Cardiac muscle cell (in vitro differentiated cells and primary cell): ENCODE measurements around the gene GABBR2. TPM values are rescaled to one million over a fixed set of nuclear protein-coding genes. Genes with fewer than 3 reads are reported as not detected.

Experiments used
- DNase-seq, 2 donors: peaks; one replicate each; pipeline versions ENCODE4 v3.0.0 to v3.0.0-alpha.2; 2010 to 2017; ENCODE audit warnings: low read depth in 1 of 2, low spot score in 1 of 2
- H3K27ac ChIP-seq: fragments of 200-600 bp; sonication (generic); 2 replicates; pipeline ENCODE4 v1.5.1; 2016
- H3K27me3 ChIP-seq: fragments of 200-600 bp; sonication (generic); 2 replicates; pipeline ENCODE4 v1.6.0; 2016; ENCODE audit warnings: control low read depth
- H3K36me3 ChIP-seq: fragments of 200-600 bp; sonication (generic); 2 replicates; pipeline ENCODE4 v1.5.1; 2016; ENCODE audit warnings: control low read depth
- H3K4me1 ChIP-seq: fragments of 200-600 bp; sonication (generic); 2 replicates; pipeline ENCODE4 v1.8.1; 2017; ENCODE audit warnings: low read depth, mild to moderate bottlenecking, mixed run types
- H3K4me3 ChIP-seq: fragments of 200-600 bp; sonication (generic); 2 replicates; pipeline ENCODE4 v1.5.1; 2016; ENCODE audit warnings: mild to moderate bottlenecking
- H3K9me3 ChIP-seq: fragments of 200-600 bp; sonication (generic); 2 replicates; pipeline ENCODE4 v1.5.1; 2017; ENCODE audit warnings: low read depth, mild to moderate bottlenecking, control low read depth
- polyA plus RNA-seq: library from polyadenylated mRNA; unstranded; fragments of >200 nt; fragmentation: Nextera tagmentation; extraction: Ambion mirVana; gene quantifications from 2 replicates; pipeline ENCODE4 v1.2.1, GENCODE V29; 2016
- total RNA-seq: library from RNA; depleted of rRNA; stranded (reverse); fragments of >200 nt; gene quantifications from 2 replicates; pipeline ENCODE4 v1.2.3, GENCODE V29; 2016
- TF ChIP-seq, protein P1 (sequence below): IDR thresholded peaks from 2 replicates; pipeline ENCODE4 v1.5.1; 2012; ENCODE audit warnings: low read depth, mild to moderate bottlenecking, low read length

GABBR2 gene
- total and polyA plus RNA-seq, 2 experiments from 2014 or later, result 0.06 TPM; not detected in 1

DNA sequence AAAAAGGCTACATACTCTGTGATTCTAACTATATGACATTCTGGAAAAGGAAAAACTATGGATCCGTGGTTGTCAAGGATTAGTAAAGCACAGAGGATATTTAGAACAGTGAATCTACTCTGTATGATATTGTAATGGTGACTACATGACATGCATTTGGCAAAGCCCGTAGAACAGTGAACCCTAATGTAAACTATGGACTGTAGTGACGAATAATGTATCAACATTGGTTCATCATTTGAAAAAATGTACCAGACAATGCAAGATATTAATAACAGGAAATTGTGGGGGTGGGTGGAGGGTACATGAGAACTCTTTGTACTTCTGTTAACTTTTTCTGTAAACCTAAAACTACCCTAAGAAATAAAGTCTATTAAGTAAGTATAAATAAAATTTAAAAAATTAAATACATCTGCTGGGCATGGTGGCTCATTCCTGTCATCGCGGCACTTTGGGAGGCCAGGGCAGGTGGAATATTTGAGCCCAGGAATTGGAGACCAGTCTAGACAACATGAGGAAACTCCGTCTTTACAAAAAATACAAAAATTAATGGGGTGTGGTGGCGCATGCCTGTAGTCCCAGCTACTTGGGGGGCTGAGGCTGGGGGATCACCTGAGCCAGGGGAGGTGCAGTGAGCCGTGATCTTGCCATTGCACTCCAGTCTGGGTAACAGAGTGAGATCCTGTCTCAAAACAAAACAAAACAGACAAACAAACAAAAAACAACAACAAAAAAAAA lies 351.6 kb downstream of the GABBR2 start:
- Histone ChIP-seq H3K9me3 (no peaks in the 10 kb centered on the region), H3K27ac (no peak overlapping the region), H3K4me1 (no peaks in the 10 kb centered on the region), H3K4me3 (no peak overlapping the region), H3K36me3 (no peaks in the 10 kb centered on the region), H3K27me3 (no peaks in the 10 kb centered on the region)
- DNase-seq, result no peak
- TF ChIP-seq, protein P1, sequence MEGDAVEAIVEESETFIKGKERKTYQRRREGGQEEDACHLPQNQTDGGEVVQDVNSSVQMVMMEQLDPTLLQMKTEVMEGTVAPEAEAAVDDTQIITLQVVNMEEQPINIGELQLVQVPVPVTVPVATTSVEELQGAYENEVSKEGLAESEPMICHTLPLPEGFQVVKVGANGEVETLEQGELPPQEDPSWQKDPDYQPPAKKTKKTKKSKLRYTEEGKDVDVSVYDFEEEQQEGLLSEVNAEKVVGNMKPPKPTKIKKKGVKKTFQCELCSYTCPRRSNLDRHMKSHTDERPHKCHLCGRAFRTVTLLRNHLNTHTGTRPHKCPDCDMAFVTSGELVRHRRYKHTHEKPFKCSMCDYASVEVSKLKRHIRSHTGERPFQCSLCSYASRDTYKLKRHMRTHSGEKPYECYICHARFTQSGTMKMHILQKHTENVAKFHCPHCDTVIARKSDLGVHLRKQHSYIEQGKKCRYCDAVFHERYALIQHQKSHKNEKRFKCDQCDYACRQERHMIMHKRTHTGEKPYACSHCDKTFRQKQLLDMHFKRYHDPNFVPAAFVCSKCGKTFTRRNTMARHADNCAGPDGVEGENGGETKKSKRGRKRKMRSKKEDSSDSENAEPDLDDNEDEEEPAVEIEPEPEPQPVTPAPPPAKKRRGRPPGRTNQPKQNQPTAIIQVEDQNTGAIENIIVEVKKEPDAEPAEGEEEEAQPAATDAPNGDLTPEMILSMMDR, result no peak

DNA sequence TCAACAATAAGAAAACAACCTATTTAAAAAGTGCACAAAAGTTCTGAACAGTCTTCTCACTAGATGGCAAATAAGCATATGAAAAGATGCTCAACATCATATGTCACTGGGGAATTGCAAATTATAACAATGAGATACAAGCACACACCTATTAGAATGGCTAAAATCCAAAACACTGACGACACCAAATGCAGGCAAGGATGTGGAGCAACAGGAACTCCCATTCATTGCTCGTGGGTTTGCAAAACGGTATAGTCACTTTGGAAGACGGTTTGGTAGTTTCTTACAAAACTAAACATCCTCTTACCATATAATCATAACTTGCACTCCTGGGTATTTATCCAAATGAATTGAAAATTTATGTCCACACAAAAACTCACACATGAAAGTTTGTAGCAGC lies 352.4 kb downstream of the GABBR2 start:
- no peak overlapping the region for H3K4me3 ChIP-seq
- no peaks in the 10 kb centered on the region for H3K4me1 ChIP-seq
- no peaks in the 10 kb centered on the region for H3K27me3 ChIP-seq
- DNase-seq, result peak in 1 of 2 donors; percentile 27
- H3K9me3 ChIP-seq, result no peaks in the 10 kb centered on the region
- TF ChIP-seq, protein P1, result no peak
- H3K36me3 ChIP-seq, result no peaks in the 10 kb centered on the region
- no peak overlapping the region for H3K27ac ChIP-seq

DNA sequence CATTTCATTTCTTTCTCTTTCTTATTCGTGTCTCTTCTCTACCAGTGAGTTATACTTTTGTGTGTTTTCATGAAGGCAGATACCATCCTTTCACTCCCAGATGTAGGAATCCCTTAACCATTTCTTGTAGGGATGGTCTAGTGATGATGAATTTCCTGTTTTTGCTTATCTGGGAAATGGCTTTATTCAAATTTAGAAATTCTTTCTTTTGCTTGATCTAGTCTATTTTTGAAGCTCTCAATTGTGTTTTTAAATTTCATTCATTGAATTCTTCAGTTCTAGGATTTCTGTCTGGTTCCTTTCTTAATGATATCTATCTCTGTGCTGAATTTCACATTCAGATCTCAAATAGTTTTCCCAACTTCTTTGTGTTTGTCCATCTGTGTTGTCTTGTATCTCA lies 357.4 kb downstream of the GABBR2 start:
- H3K36me3 ChIP-seq, result no peaks in the 10 kb centered on the region
- no peaks in the 10 kb centered on the region for H3K4me1 ChIP-seq
- H3K27me3 ChIP-seq, result no peaks in the 10 kb centered on the region
- H3K27ac ChIP-seq, result no peak overlapping the region
- H3K9me3 ChIP-seq, result no peaks in the 10 kb centered on the region
- TF ChIP-seq, protein P1, result no peak
- H3K4me3 ChIP-seq, result no peak overlapping the region
- DNase-seq, result no peak

DNA sequence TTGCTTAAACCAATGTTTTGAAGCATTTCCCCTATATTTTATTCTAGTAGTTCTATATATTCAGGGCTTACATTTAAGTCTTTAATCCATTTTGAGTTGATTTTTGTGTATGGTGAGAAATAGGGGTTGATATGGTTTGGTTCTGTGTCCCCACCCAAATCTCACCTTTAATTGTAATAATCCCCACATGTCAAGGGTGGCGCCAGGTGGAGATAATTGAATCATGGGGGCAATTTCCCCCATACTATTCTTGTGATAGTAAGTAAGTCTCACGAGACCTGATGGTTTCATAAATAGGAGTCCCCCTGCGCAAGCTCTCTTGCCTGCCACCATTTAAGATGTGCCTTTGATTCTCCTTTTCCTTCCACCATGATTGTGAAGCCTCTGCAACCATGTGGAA lies 361.1 kb downstream of the GABBR2 start:
- no peaks in the 10 kb centered on the region for H3K4me1 ChIP-seq
- H3K36me3 ChIP-seq, result no peaks in the 10 kb centered on the region
- TF ChIP-seq, protein P1, result no peak
- no peak overlapping the region for H3K4me3 ChIP-seq
- no peak overlapping the region for H3K27ac ChIP-seq
- DNase-seq, result no peak
- H3K27me3 ChIP-seq, result no peaks in the 10 kb centered on the region
- H3K9me3 ChIP-seq, result no peaks in the 10 kb centered on the region

DNA sequence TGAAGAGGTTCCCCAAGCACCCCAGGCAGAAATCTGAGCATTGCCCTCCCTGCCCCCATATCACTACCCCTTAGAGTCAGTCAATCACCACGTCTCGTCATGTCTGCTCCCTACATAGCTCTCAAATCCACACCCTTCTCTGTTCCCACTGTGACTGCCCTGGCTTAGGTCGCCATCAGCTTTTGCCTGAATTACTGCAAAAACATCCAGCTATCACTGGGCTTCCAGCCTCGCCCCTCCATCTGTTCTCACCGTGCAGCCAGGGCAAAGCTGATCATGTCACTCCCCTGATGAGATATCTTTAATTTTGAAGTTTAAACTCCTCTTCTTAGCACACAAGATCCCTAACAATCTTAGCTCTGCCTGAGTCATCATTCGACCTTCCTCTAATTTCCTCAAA lies 363.7 kb downstream of the GABBR2 start:
- TF ChIP-seq, protein P1, result no peak

More for the DNA sequence above, 363.7 kb downstream of the GABBR2 start:
- no peaks in the 10 kb centered on the region for H3K27me3 ChIP-seq
- DNase-seq, result no peak
- no peak overlapping the region for H3K27ac ChIP-seq
- H3K9me3 ChIP-seq, result no peaks in the 10 kb centered on the region
- no peaks in the 10 kb centered on the region for H3K36me3 ChIP-seq
- no peak overlapping the region for H3K4me3 ChIP-seq
- H3K4me1 ChIP-seq, result no peaks in the 10 kb centered on the region
